HG03460 (cell line): Measurements from ENCODE around the gene TRAPPC2.
A peak's percentile ranks its signal among the peaks of the same experiment; 100 is the strongest.

Source experiments
- ATAC-seq: cut with Tn5 transposase; IDR thresholded peaks from one replicate; pipeline ENCODE4 v1.9.1; 2021; ENCODE audit not compliant: unreplicated experiment

Gene TRAPPC2

DNA sequence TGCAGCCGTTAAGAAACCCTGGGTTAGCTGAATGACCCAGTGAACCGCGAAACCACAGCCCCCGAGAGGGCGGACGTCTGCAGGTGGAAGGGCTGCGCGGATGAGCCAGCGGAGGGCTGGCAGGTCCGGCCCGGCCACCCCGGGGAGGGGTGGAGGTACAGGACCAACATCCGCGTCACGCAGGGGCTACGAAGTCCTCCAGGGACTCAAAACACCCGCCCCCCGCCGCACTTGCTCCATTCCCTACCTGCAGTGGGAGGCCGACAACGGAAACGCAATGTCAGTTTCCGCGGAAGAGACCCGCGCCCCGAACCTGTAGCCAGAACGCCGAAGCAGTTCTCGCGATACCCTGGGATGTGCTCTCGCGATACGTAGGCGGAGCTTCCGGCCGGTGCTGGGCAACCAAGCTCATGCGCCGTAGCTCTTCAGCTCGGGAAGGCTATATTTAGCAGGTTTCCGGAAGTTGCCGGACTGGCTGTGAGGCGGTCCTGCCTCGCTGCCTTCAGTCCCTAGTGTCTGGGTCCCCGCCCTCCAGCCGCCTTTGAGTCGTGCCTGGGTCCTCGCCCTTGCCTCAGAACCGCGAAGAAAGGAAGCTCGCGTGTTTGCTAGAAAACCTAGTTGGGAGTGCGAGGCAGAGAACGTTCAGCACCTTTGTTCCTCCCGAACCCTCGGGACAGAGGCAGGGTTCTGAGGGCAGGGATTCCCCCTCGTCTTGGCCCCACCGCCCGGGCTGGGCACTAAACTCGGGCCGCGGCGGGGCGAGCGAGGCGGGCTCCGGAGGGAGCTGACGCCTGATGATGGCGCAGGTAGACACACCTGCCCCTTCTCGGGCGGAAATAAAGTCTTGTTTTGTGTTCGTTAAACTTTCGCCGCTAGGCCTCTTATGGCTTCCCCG lies at the start of gene TRAPPC2, which contains the start of gene OFD1:
TSS of gene TRAPPC2 (minus strand) at position 343 of the 895 bp plus-strand sequence. CDS start 14,657 bp downstream, outside the sequence.
TSS of gene OFD1 (plus strand) at position 471 of the 895 bp plus-strand sequence. CDS start at position 795, 324 bp downstream.
- peak; percentile 91 for ATAC-seq

DNA sequence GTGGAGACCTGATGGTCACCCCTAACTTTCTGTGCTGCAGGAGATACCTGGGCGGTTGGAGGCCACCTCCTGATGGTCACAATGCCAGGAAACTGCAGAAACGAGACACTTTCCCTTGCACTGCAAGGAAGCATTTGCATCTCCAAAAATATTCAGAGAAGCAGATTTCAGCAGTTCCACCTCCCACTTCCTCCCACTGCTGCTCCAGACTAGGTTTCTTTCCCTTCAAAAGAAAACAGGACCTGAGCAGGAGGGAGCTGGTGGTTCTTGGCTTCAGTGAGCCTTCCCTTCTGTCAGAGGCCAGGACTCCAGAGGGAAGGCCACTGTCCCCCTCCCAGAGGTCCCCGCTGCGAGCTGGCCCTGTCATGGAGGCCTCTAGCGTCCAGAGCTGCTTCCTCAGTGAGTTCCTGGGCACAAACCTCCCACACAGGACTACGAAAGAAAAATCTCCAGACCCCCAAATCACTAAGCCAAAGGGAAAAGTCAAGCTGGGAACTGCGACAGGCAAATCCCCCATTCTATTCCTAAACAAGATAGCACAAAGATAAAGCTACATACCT lies 46.5 kb upstream of the TRAPPC2 start:
- ATAC-seq = no peak

DNA sequence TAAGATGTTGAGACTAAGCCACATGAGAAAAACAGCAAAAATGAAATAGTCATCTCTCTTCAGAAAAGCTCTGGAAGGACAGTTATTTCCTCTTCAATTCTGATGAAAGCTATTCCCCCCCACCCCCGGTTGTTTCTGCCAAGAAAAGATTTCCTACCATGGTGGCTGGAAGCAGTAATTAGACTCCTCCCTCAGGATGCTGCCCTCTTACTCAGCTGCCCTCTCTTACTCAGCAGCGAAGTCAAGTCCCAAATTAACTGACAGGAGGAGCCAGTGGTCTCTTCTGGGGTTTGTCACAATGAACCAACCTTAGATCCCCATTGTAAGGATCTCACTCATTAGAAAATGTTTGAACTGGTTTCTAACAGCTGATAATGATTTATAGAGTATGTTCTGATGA lies 44.5 kb upstream of the TRAPPC2 start:
- ATAC-seq = no peak

DNA sequence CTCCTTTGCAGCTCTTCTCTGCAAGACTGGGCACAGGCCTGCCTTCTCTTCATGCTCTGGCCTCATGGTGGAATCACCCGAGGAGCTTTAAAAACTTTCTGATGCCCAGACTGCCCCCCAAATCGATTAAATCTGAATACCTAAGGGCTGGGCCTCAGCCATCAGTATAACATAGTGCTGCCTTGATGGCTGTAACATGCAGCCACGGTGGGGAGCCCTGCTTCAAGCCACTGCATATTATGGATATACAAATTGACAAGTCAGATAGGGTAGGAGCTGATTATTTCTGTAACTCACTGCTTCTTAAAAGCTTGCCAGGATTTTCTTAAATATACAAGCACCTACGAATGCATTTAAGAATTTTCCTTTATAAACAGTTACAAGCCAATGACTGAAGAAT lies 42.0 kb upstream of the TRAPPC2 start:
- ATAC-seq = no peak

DNA sequence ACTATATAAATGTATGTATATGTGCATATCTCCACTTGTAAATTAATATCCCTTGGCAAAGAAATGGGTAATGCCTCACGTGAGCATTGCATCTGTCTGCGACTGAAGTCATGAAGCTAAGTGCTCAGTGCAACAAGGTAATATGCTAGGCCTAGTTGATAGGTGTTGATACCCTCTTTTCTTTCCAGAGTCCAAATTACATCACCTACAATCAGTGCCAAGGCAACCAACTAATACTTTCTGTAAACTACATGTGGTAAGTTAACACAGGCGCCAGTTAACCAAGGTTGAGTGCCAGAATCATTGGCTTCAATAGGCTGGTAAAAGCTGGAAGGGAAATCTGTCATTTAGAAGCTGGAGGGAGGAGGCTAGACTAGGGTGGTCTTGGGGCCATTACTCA lies 41.4 kb upstream of the TRAPPC2 start:
- no peak for ATAC-seq

DNA sequence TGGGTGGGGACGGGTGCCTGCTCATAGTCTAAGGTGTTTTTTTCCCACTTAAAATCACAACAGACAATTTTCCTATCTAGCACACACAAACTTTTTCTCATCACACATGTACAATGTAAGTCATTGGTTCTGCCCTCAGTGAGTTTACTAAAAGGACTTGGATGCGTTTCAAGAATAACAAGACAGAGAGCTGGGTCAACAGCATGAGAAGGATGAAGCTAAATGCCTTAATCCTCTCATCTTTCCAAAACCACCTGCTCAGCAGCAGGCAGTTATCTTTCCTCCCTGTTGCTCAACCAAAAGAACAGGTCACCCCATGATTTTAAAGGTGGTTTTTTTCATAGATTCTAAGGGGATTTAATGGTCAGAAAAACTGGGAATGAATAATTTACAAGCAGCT lies 40.3 kb upstream of the TRAPPC2 start:
- ATAC-seq = no peak

DNA sequence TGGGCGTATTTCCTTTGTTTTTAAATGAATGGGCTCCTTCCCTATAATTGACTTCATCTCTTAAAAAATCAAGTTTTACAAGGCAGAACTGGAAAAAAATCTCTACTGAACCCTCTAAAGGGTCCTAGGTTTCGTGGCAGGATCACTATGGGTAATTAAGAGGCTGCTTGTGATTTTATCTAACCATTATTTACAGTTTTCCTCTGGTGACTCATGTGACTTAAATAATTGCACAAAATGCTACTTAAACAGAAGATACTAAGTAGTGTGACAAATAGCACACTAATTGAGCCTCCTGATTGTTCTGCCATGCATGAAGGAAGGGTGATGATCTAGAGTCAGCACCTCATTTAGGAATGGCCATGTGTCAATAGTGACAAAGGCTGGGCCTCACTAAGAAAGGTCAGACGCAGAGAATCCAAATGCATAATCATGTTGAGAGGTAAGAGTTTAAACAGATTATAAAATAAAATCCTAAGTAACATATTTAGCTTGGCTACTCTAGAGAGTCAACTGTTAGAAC lies 35.7 kb upstream of the TRAPPC2 start:
- no peak for ATAC-seq

DNA sequence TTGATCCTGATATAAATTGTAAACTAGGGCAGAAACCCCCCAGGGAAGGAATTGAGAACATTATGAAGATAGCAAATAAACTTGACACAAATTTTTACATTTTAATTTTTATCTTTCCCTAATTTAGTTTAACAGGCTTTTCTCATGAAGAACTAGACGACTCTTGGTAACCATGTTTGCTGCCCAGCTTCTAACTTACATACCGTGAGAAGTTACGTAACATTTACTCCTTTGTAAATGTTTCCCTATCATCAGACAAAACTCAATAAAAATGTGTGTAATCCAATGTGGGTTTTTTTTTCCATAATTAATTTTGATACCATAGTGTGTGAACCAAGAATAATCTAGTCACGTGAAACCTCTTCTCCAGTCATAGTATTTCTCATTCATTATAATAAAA lies 34.5 kb upstream of the TRAPPC2 start:
- ATAC-seq = no peak

DNA sequence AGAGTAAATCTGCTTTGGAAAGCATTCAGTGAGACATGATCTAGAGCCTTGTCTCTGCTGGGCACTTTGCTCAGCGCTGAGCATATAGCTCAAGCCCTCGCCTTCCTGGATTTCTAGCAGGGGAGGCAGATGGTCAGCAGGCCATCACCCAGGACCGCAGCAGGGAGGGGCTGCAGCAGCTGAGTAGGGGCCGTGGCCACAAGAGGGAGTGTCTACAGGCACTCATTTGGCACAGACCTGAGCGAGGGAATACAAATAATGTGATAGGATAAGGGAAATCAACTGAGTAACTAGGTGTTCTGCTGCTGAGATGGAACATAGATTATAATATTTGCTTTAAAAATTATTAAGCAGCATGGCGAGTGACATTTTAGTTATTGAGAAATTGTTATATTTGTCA lies 30.3 kb upstream of the TRAPPC2 start:
- no peak for ATAC-seq

DNA sequence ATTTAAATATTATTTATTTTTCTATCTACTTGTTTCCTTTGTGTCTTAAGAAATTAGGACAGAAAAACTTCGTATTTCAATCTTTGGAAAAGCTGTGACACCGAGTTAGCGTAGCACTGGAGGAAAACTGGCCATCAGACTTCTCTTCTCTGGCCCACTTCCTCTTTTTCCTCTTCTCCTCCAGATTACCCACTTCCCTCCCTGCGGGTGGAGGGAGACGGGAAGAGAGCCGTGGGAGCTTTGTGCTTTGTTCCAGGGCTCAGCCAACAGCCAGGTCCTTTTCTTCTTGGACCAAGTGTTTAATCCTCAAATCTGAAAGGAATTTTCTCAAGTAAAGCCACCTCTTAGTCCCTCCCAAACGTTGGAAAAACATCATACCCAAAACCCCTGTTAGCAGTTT lies 29.9 kb upstream of the TRAPPC2 start:
- ATAC-seq = no peak

DNA sequence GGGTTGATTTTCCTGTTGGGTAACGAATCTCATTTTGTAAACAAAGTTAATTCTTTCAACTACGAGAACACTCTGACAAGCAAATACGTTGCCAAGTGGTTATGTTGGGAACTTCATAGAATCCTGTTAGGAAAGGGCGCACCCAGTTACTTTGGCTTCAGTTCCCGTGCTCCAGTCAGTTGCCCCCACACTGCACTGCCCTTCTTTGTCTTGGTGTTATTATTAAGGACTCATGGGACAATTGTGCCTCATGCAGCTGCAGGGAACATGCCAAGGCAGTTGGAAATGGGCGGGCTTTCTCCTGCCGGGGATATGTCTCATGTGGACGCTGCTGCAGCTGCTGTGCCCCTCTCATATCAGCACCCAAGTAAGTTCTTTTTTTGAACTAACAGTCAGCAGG lies 29.1 kb upstream of the TRAPPC2 start:
- no peak for ATAC-seq

DNA sequence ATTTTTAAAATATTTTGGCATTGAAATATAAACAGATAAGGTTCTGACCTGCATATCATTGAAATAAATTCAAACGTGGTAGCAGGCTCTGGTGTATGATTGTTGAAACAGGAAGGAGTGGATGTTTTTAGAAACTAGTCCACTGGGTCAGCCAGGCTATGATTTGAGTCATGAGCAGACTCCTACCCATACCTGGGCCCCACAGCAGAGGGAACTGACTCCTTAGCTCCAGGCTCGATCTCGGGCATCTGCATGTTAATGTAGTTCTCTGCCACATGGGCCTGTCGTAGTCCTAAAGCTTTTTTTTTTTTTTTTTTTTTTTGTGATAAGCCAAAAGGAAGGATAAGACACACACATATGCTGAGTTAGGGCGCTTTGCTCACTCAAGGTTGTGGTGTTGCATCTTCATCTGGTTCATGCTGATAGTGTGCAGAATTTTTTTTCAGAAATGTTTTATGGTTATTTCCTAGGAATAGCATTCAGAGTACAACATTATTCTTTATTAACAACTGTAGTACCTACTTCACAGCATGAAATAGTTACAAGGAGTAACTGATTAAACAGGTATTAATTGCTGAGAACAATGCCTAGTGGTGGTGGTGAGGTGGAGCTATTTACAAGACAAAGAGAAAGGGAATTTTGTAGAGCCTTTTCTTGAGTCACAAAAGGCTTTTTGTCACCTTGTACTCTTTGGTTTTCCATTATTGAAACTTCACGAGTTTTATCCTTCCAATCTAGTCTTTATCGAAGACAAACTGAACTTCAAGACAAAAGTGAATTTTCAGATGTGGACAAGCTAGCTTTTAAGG lies 27.4 kb upstream of the TRAPPC2 start:
- ATAC-seq = peak; percentile 66

DNA sequence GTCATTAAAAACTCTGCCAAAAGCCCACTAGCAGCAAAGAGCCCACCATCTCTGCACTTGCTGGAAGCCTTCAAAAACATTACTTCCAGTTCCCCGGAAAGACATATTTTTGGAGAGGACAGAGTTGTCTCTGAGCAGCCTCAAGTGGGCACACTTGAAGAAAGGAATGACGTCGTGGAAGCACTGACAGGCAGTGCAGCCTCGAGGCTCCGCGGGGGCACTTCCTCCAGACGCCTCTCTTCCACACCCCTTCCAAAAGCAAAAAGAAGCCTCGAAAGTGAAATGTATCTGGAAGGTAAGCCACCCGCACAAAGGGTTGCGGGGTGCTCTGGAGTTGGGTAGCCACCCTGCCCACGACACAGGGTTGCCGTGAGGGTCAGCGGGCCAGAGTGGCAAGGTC lies 26.0 kb upstream of the TRAPPC2 start:
- ATAC-seq = no peak

DNA sequence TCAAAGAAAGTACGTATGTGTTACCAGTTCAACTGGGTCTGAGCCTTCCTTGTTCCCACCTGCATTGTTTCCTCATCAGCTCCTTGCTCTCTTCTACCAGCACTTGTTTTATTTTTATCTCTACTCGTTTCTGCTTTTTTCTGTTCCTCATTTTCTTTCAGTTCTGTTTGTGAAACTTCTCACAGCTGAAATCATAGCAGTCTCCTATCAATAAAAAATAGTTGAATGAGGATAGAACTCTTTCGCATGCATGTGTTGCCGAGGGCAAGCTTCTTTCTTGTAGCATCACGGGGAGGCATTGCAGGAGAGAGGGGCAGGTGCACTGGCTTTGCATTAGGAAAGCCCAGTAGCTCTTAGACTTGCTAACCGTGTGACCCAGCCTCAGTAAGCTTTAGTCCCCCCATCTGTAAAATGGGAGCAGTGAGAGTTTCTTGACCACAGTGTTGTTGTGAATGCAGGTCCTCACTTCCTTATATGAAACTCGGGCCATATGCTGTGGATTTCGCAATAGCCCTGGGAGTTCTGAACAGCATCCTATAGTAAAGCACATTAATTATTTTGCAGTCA lies 24.8 kb upstream of the TRAPPC2 start:
- peak; percentile 59 for ATAC-seq

DNA sequence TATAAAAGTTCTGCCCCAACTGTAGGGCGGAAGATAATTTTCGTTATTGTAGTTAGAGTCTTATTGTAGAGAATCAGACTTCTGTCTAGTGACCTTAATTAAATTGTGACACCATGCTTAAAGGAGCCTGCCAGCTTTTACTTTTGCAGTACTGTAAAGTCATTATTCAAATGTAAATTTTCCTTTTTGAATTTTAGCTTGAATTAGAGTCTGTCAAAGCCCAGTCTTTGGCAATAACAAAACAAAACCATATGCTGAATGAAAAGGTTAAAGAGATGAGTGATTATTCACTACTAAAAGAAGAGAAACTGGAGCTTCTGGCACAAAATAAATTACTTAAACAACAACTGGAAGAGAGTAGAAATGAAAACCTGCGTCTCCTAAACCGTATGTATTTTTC lies 22.0 kb upstream of the TRAPPC2 start:
- no peak for ATAC-seq

DNA sequence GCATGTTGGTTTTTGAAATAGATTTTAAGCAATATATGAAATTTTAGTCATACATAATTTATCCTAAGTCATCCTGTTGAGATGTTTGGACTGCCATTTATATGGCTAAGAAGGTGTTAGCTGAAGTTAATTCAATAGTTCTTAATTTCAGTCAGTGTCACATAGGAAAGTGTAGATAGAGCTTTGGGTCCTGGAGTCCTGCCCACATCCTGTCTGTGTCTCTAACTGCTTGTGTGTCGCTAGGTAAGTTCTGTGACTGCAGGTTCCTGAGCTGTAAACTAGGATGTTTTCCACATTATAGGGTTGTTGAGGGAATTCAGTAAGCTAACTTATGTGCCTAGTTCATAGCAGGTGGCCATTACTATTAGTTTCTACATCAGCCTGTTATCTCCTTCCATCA lies 20.8 kb upstream of the TRAPPC2 start:
- ATAC-seq = no peak

DNA sequence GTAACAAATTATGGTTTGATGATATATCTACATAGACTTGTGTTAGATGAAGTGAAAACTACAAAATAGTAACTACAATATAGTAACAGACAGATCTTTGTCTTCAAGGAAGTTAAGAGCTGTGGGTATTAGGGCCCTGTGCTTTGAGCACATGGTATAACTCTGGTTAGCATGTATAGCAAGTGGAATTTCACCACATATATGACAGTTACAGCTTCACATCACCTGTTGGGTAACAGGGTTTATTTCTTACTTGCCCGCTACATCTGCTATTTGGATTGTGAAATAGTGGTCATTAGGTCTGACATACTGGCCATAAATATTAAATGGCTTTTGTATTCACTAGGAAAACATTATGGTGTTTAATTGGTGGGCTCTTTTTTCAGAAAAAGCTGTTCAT lies 20.3 kb upstream of the TRAPPC2 start:
- ATAC-seq = no peak

DNA sequence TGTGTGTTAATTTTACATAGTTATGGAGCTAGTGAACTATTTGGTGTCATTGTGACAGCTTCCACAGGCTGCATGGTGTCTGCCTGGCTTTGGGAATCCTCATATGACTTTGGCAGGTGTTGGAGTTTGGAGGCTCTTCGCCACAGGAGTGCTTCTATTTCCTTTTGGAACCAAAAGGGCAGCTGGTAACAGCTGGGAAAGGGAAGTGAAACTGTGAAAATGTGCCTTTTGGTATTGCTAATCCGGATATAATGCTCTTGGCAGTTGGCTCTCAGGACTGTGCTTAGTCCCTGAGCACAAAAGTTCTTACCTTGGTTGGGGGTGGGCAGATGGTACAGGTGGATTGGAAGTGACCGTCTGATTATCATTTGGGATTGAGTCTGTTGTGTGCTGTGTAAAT lies 18.2 kb upstream of the TRAPPC2 start:
- peak; percentile 57 for ATAC-seq

DNA sequence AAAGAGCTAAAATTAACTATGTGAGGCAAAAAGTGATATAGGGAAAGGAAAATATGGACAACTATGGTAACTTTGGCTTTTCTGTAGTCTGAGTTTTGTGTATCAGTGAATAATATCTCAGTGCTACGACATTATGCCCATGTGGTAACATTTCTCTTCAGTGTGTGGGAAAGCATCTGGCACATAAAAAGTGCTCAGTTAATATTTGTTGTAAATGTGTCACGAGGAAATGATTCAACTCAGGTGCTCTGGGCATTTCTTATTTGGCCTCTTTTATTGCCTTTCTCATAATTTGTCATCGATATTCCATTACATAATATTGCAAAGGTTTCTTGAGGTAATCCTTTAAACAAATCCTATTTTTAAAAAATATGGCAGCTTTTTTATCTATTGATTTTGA lies 17.7 kb upstream of the TRAPPC2 start:
- no peak for ATAC-seq

DNA sequence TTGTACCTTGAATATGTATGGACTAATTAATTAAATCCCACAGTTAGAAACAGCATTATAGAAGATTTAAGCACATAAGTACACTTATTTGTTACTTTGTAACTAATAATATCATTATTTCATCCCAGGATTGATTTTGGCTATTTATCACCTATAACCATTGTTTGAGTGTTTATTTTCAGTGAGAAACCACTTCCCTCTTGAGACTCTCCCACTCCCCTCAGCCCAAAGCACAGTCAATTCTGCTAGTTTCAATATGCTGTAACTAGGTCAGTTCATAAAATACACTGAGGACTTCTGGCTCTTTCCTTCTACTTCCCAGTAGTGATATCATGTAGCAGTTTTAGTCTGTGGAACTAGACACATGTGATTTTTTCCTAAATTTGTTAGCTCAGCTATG lies 16.4 kb upstream of the TRAPPC2 start:
- ATAC-seq = no peak

DNA sequence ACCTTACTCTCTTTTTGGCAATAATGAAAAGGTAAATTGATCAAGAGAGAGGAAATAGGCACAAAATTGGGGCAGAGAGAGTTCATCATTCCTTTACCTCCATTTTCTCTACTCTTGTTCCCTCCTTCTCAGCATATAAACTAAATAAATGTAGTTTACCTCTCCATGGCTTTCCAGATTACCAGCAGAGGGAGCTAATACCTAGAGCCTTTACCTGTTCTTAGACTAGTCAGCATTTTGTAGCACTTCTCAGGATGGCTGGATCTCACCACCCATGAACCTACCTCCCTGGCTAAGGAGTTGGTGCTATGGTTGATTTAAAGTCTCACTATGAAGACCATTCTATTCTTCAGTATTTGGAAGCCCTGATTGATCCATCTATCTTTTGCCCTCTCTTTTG lies 15.8 kb upstream of the TRAPPC2 start:
- no peak for ATAC-seq
